Choroid plexus epithelial cell (primary cell): ENCODE data around the gene AMN.

Experiments
- DNase-seq: peaks from one replicate; pipeline ENCODE4 v3.0.0-alpha.2; 2010; ENCODE audit warnings: low read depth
- H3K4me3 ChIP-seq: 2 replicates; pipeline ENCODE4 v1.5.1; 2011; ENCODE audit warnings: low read depth, mild to moderate bottlenecking, control low read depth, low read length, moderate library complexity
- CTCF ChIP-seq: conservative IDR thresholded peaks from 2 replicates; pipeline ENCODE4 v1.5.1; 2011; ENCODE audit warnings: low read depth, mild to moderate bottlenecking, control low read depth, inconsistent platforms, low read length, moderate library complexity

The AMN gene

GRCh38 chr14:102882226-102882906, 40.1 kb upstream of the AMN start:
- no peak overlapping the region for H3K4me3 ChIP-seq
- DNase-seq, result no peak
- no peak for TF ChIP-seq CTCF

GRCh38 chr14:102883089-102883541, 39.3 kb upstream of the AMN start:
- no peak for TF ChIP-seq CTCF
- DNase-seq, result no peak
- no peak overlapping the region for H3K4me3 ChIP-seq

- no peak for DNase-seq
- no peak overlapping the region for H3K4me3 ChIP-seq
- TF ChIP-seq CTCF, result no peak
Measured at GRCh38 chr14:102883554-102883953, 38.9 kb upstream of the AMN start.

- TF ChIP-seq CTCF, result no peak
- no peak for DNase-seq
- H3K4me3 ChIP-seq, result no peak overlapping the region
Measured at GRCh38 chr14:102885737-102886447, 36.6 kb upstream of the AMN start.

- TF ChIP-seq CTCF, result no peak
- no peak overlapping the region for H3K4me3 ChIP-seq
- DNase-seq, result no peak
Measured at GRCh38 chr14:102888748-102889147, 33.7 kb upstream of the AMN start.

- no peak for DNase-seq
- no peak overlapping the region for H3K4me3 ChIP-seq
- no peak for TF ChIP-seq CTCF
Measured at GRCh38 chr14:102889615-102890014, 32.8 kb upstream of the AMN start.

- DNase-seq, result no peak
- no peak overlapping the region for H3K4me3 ChIP-seq
- no peak for TF ChIP-seq CTCF
Measured at GRCh38 chr14:102891111-102891510, 31.4 kb upstream of the AMN start.
